BE2C (cell line): ENCODE results near the gene TRAM2.

Experiments
- DNase-seq: peaks from one replicate; pipeline ENCODE4 v3.0.0-alpha.2; 2020
- H3K27me3 ChIP-seq: fragments of 250-450 bp; sonication (Bioruptor Pico); 2 replicates; pipeline ENCODE4 v1.5.1; 2020; ENCODE audit warnings: mild to moderate bottlenecking
- H3K36me3 ChIP-seq: fragments of 250-450 bp; sonication (Bioruptor Pico); 2 replicates; pipeline ENCODE4 v1.5.1; 2020; ENCODE audit warnings: mild to moderate bottlenecking
- H3K4me1 ChIP-seq: fragments of 250-450 bp; sonication (Bioruptor Pico); 2 replicates; pipeline ENCODE4 v1.5.1; 2020
- H3K4me3 ChIP-seq: 2 replicates; pipeline ENCODE4 v1.5.1; 2011; ENCODE audit warnings: low read depth, low read length
- H3K9me3 ChIP-seq: fragments of 250-450 bp; sonication (Bioruptor Pico); 2 replicates; pipeline ENCODE4 v1.5.1; 2020
- CTCF ChIP-seq: IDR thresholded peaks from 2 replicates; pipeline ENCODE4 v1.5.1; 2012; ENCODE audit warnings: mild to moderate bottlenecking, low read depth, low read length

TRAM2 gene

DNA sequence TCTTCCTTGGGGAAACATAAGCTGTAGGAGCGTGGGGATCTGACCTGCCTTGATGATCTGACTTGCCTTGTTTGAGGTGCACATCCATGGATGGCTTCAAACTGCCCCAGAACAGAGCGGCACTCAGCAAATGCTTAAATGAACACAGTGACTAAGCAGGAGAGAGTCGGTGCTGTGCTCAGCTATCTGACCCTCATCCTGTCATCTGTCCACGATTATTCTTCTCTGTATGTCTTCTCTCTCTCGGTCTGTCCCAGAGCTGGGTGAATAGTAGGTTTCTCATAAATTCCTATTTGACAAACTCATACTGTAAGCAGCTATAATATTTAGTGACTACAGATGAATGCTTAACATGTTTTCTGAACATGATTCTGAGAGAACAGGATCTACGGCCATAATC lies 37.3 kb downstream of the TRAM2 start:
- H3K4me1 ChIP-seq, result peaks cover 8% of the 10 kb centered on the region; the same call in 1 of the 2 replicates
- DNase-seq, result no peak
- no peaks in the 10 kb centered on the region for H3K9me3 ChIP-seq
- H3K4me3 ChIP-seq, result no peak overlapping the region
- TF ChIP-seq CTCF, result no peak
- H3K36me3 ChIP-seq, result no peaks in the 10 kb centered on the region; the same call in none of the 2 replicates
- H3K27me3 ChIP-seq, result no peaks in the 10 kb centered on the region

- TF ChIP-seq CTCF, result no peak
- no peaks in the 10 kb centered on the region; the same call in none of the 2 replicates for H3K36me3 ChIP-seq
- no peak for DNase-seq
- H3K4me1 ChIP-seq, result peaks cover 5% of the 10 kb centered on the region; the same call in 1 of the 2 replicates
- H3K4me3 ChIP-seq, result no peak overlapping the region
- H3K9me3 ChIP-seq, result no peaks in the 10 kb centered on the region
- no peaks in the 10 kb centered on the region for H3K27me3 ChIP-seq
These were observed 37.9 kb downstream of the TRAM2 start for GRCh38 chr6:52538901-52539354.

DNA sequence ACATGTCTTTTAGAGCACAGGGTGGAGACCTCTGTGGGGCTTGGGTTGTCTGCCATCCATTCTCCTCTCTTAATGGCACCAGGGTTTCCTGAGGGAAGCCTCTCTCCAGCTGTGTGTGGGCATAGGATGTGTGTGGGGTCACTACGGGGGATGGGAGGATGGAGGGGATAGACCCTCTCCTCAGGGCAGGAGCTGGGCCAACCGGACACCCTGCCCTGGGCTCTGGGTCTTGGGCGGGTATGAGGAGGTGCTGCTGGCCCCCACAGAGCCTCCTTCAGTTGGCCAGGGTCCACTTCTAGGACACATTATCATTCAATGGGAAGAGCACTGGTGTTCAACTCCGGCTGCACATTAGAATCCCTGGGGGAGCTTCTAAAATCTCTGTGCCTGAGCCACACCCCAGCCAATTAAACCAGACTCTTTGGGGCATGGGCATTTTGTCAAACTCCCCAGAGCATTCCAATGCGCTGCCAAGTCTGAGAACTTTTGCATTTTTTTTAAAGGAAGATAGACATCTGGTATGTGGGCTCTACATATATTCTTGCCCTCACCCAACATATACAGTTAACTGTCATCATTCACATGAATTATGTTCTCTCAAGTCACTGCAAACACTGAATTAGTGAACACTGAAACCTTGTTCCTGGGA lies 38.5 kb downstream of the TRAM2 start:
- no peaks in the 10 kb centered on the region; the same call in none of the 2 replicates for H3K36me3 ChIP-seq
- H3K4me3 ChIP-seq, result no peak overlapping the region
- no peaks in the 10 kb centered on the region for H3K27me3 ChIP-seq
- H3K4me1 ChIP-seq, result no peaks in the 10 kb centered on the region
- no peak for DNase-seq
- no peak for TF ChIP-seq CTCF
- H3K9me3 ChIP-seq, result no peaks in the 10 kb centered on the region

- DNase-seq, result no peak
These were observed 39.7 kb downstream of the TRAM2 start for GRCh38 chr6:52537001-52537753.

GRCh38 chr6:52536424-52536916 lies 40.4 kb downstream of the TRAM2 start:
- Histone ChIP-seq H3K9me3 (no peaks in the 10 kb centered on the region), H3K4me3 (no peak overlapping the region)

More at GRCh38 chr6:52537001-52537753, 39.7 kb downstream of the TRAM2 start:
- no peaks in the 10 kb centered on the region for H3K4me1 ChIP-seq
- TF ChIP-seq CTCF, result no peak
- H3K27me3 ChIP-seq, result no peaks in the 10 kb centered on the region
- no peaks in the 10 kb centered on the region; the same call in none of the 2 replicates for H3K36me3 ChIP-seq
- H3K9me3 ChIP-seq, result no peaks in the 10 kb centered on the region
- no peak overlapping the region for H3K4me3 ChIP-seq

More at GRCh38 chr6:52536424-52536916, 40.4 kb downstream of the TRAM2 start:
- Histone ChIP-seq H3K27me3 (no peaks in the 10 kb centered on the region), H3K4me1 (no peaks in the 10 kb centered on the region), H3K36me3 (no peaks in the 10 kb centered on the region; the same call in none of the 2 replicates)
- TF ChIP-seq CTCF, result no peak
- DNase-seq, result no peak
